Ovary (tissue), 3 donors: ENCODE data around the gene TET1.

Experiments
- CTCF ChIP-seq, 3 donors: fragments of 450-650 bp in 2 of 3; fragments of 200-600 bp in 1 of 3; IDR thresholded peaks; one replicate each; pipeline versions ENCODE4 v1.5.1 to v1.8.0; 2016 to 2022; ENCODE audit warnings: antibody characterized with exemption in 3 of 3, mild to moderate bottlenecking in 1 of 3
- EP300 ChIP-seq: sonication (generic); formaldehyde crosslinking; IDR thresholded peaks from one replicate; pipeline ENCODE4 v1.6.1; 2017; ENCODE audit warnings: antibody characterized with exemption
- POLR2A ChIP-seq: fragments of 450-650 bp; IDR thresholded peaks from one replicate; pipeline ENCODE4 v1.6.1; 2017; ENCODE audit warnings: antibody characterized with exemption, mild to moderate bottlenecking, moderate library complexity
- donor health status: DM: no; HTN: no; CAD: no.

GRCh38 chr10:68566351-68566750 lies 6.2 kb downstream of the TET1 start:
- TF ChIP-seq EP300 (no peak), CTCF (IDR thresholded peaks at IDR 0.05) (no peak), POLR2A (no peak)
